ENCODE data around the gene ZFHX3. TPM values are rescaled to one million over a fixed set of nuclear protein-coding genes. Genes with fewer than 3 reads are reported as not detected.

Gene ZFHX3
- total RNA-seq, 1 donor from 2014 or later, result 51.4 TPM

- peak; percentile 31 for DNase-seq (ENCODE audit: low spot score)
Measured at GRCh38 chr16:72878301-72879269, 169.3 kb downstream of the ZFHX3 start.

GRCh38 chr16:72877374-72878028 lies 170.4 kb downstream of the ZFHX3 start:
- no peak for DNase-seq (ENCODE audit: low spot score)

- DNase-seq (ENCODE audit: low spot score), result no peak
Measured at GRCh38 chr16:72876981-72877373, 171.0 kb downstream of the ZFHX3 start.

- DNase-seq (ENCODE audit: low spot score), result peak; percentile 58
Measured at GRCh38 chr16:72876221-72876620, 171.7 kb downstream of the ZFHX3 start.

- DNase-seq (ENCODE audit: low spot score), result no peak
Measured at GRCh38 chr16:72875291-72876031, 172.5 kb downstream of the ZFHX3 start.

- DNase-seq (ENCODE audit: low spot score), result no peak
Measured at GRCh38 chr16:72873853-72874252, 174.1 kb downstream of the ZFHX3 start.

GRCh38 chr16:72873044-72873443 lies 174.9 kb downstream of the ZFHX3 start:
- DNase-seq (ENCODE audit: low spot score), result no peak

- no peak for DNase-seq (ENCODE audit: low spot score)
Measured at GRCh38 chr16:72865835-72866234, 182.1 kb downstream of the ZFHX3 start.

GRCh38 chr16:72865258-72865657 lies 182.7 kb downstream of the ZFHX3 start:
- DNase-seq (ENCODE audit: low spot score), result no peak

- no peak for DNase-seq (ENCODE audit: low spot score)
Measured at GRCh38 chr16:72864130-72864833, 183.6 kb downstream of the ZFHX3 start.

GRCh38 chr16:72862090-72862489 lies 185.8 kb downstream of the ZFHX3 start:
- DNase-seq (ENCODE audit: low spot score), result no peak

GRCh38 chr16:72860726-72861562 lies 187.0 kb downstream of the ZFHX3 start:
- DNase-seq (ENCODE audit: low spot score), result no peak

GRCh38 chr16:72859581-72859980 lies 188.3 kb downstream of the ZFHX3 start:
- DNase-seq (ENCODE audit: low spot score), result no peak

- no peak for DNase-seq (ENCODE audit: low spot score)
Measured at GRCh38 chr16:72858665-72859493, 189.0 kb downstream of the ZFHX3 start.

GRCh38 chr16:72857834-72858664 lies 189.9 kb downstream of the ZFHX3 start:
- no peak for DNase-seq (ENCODE audit: low spot score)

- DNase-seq (ENCODE audit: low spot score), result no peak
Measured at GRCh38 chr16:72856797-72857196, 191.1 kb downstream of the ZFHX3 start.

- DNase-seq (ENCODE audit: low spot score), result no peak
Measured at GRCh38 chr16:72854267-72854959, 193.5 kb downstream of the ZFHX3 start.

- DNase-seq (ENCODE audit: low spot score), result no peak
Measured at GRCh38 chr16:72853575-72854266, 194.2 kb downstream of the ZFHX3 start.

Data from mucosa of gallbladder (tissue), 1 donor.